Mesenchymal stem cell (in vitro differentiated cells and primary cell): ENCODE measurements around the gene TMEM121.

ENCODE experiments used
- DNase-seq: peaks from one replicate; pipeline ENCODE4 v3.0.0-alpha.2; 2013
- H2AFZ ChIP-seq: one replicate; pipeline ENCODE4 v1.6.1; 2013; ENCODE audit warnings: low read depth, mild to moderate bottlenecking, control low read depth, inconsistent platforms, low read length, moderate library complexity
- H2AK5ac ChIP-seq: 2 replicates; pipeline ENCODE4 v1.6.1; 2013; ENCODE audit warnings: low read length, moderate library complexity, mild to moderate bottlenecking, inconsistent platforms; ENCODE audit not compliant: severe bottlenecking
- H2BK120ac ChIP-seq: one replicate; pipeline ENCODE4 v1.6.1; 2013; ENCODE audit warnings: low read depth, mild to moderate bottlenecking, inconsistent platforms, low read length, moderate library complexity
- H2BK12ac ChIP-seq, 2 experiments: one replicate each; pipeline ENCODE4 v1.6.1; 2013; ENCODE audit warnings: inconsistent platforms in 2 of 2, low read length in 2 of 2, mild to moderate bottlenecking in 2 of 2, moderate library complexity in 2 of 2, control low read depth in 1 of 2
- H2BK15ac ChIP-seq: one replicate; pipeline ENCODE4 v1.6.1; 2013; ENCODE audit warnings: mild to moderate bottlenecking, low read depth, inconsistent platforms; ENCODE audit not compliant: poor library complexity, severe bottlenecking
- H2BK5ac ChIP-seq: 2 replicates; pipeline ENCODE4 v1.6.1; 2013; ENCODE audit warnings: low read depth, mild to moderate bottlenecking, low read length, control low read depth, inconsistent platforms; ENCODE audit not compliant: poor library complexity, severe bottlenecking
- H3K14ac ChIP-seq, 2 experiments: one replicate each; pipeline ENCODE4 v1.6.1; 2013; ENCODE audit warnings: inconsistent platforms in 2 of 2, low read length in 2 of 2, control low read depth in 1 of 2, mild to moderate bottlenecking in 1 of 2, moderate library complexity in 1 of 2
- H3K18ac ChIP-seq, 2 experiments: one replicate each; pipeline ENCODE4 v1.6.1; 2013; ENCODE audit warnings: inconsistent platforms in 2 of 2, low read length in 2 of 2, control low read depth in 1 of 2, low read depth in 1 of 2, mild to moderate bottlenecking in 1 of 2
- H3K23ac ChIP-seq, 2 experiments: one replicate each; pipeline ENCODE4 v1.6.1; 2013; ENCODE audit warnings: inconsistent platforms in 2 of 2, low read length in 2 of 2, mild to moderate bottlenecking in 2 of 2, moderate library complexity in 2 of 2, control low read depth in 1 of 2
- H3K27ac ChIP-seq: 2 replicates; pipeline ENCODE4 v1.5.1; 2013; ENCODE audit warnings: mild to moderate bottlenecking, moderate library complexity, low read length, control low read depth, inconsistent platforms; ENCODE audit not compliant: poor library complexity, severe bottlenecking
- H3K27me3 ChIP-seq, 2 experiments: 2 replicates each; pipeline versions ENCODE4 v1.6.1 to v1.7.0; 2013; ENCODE audit warnings: low read length in 2 of 2, mild to moderate bottlenecking in 2 of 2, moderate library complexity in 2 of 2, control low read depth in 1 of 2, inconsistent platforms in 1 of 2; ENCODE audit not compliant: control insufficient read depth in 1 of 2, insufficient read depth in 1 of 2
- H3K36me3 ChIP-seq, 2 experiments: 2 replicates each; pipeline versions ENCODE4 v1.6.1 to v1.7.0; 2013; ENCODE audit warnings: low read length in 2 of 2, control low read depth in 1 of 2, inconsistent platforms in 1 of 2, low read depth in 1 of 2, mild to moderate bottlenecking in 1 of 2; ENCODE audit not compliant: insufficient read depth in 2 of 2, control insufficient read depth in 1 of 2
- H3K4ac ChIP-seq, 2 experiments: one replicate each; pipeline ENCODE4 v1.6.1; 2013; ENCODE audit warnings: inconsistent platforms in 2 of 2, low read length in 2 of 2, mild to moderate bottlenecking in 2 of 2, moderate library complexity in 2 of 2, control low read depth in 1 of 2, low read depth in 1 of 2
- H3K4me1 ChIP-seq: 2 replicates; pipeline ENCODE4 v1.6.1; 2013; ENCODE audit warnings: low read depth, low read length, control low read depth; ENCODE audit not compliant: control insufficient read depth, insufficient read depth
- H3K4me2 ChIP-seq: 2 replicates; pipeline ENCODE4 v1.6.1; 2013; ENCODE audit warnings: low read length, mild to moderate bottlenecking, inconsistent platforms; ENCODE audit not compliant: poor library complexity, severe bottlenecking
- H3K4me3 ChIP-seq, 2 experiments: 2 replicates each; pipeline versions ENCODE4 v1.5.1 to v1.7.0; 2013; ENCODE audit warnings: low read length in 2 of 2, mild to moderate bottlenecking in 2 of 2, control low read depth in 1 of 2, low read depth in 1 of 2; ENCODE audit not compliant: insufficient read depth in 1 of 2
- H3K79me1 ChIP-seq: replicated peaks from 2 replicates; pipeline ENCODE4 v1.6.1; 2013; ENCODE audit warnings: mild to moderate bottlenecking, control low read depth, low read length, inconsistent platforms; ENCODE audit not compliant: poor library complexity, severe bottlenecking
- H3K9ac ChIP-seq: 2 replicates; pipeline ENCODE4 v1.7.0; 2013; ENCODE audit warnings: mild to moderate bottlenecking, low read length, moderate library complexity
- H3K9me3 ChIP-seq: 2 replicates; pipeline ENCODE4 v1.7.0; 2013; ENCODE audit warnings: mild to moderate bottlenecking, low read length; ENCODE audit not compliant: control insufficient read depth
- H4K8ac ChIP-seq: one replicate; pipeline ENCODE4 v1.6.1; 2013; ENCODE audit warnings: inconsistent platforms, mild to moderate bottlenecking, low read length, moderate library complexity
- H4K91ac ChIP-seq: one replicate; pipeline ENCODE4 v1.6.1; 2013; ENCODE audit warnings: mild to moderate bottlenecking, low read length, inconsistent platforms
- WGBS: methylation state at CpG from one replicate; pipeline ENCODE4 v1.1.7; 2013; ENCODE audit warnings: mixed read lengths; 5-methylcytosine and 5-hydroxymethylcytosine counted together

Gene TMEM121

GRCh38 chr14:105494606-105494929 is 31.8 kb upstream of the TMEM121 start:
- Histone ChIP-seq H3K9me3 (no peaks in the 10 kb centered on the region), H3K14ac (no peak overlapping the region), H4K91ac (no peak overlapping the region), H2BK5ac (no peak overlapping the region), H3K27me3 (no peaks in the 10 kb centered on the region), H3K18ac (no peak overlapping the region), H2BK15ac (no peak overlapping the region), H2BK12ac (no peak overlapping the region), H3K4me2 (no peak overlapping the region), H2BK120ac (no peak overlapping the region), H2AK5ac (no peak overlapping the region), H3K23ac (no peak overlapping the region), H3K4me3 (no peak overlapping the region), H3K27ac (no peak overlapping the region), H2AFZ (no peak overlapping the region), H4K8ac (no peak overlapping the region), H3K4me1 (peaks cover 16% of the 10 kb centered on the region), H3K36me3 (peaks cover 0 to 18% of the 10 kb centered on the region in 2 experiments), H3K4ac (no peak overlapping the region), H3K79me1 (peaks cover 1% of the 10 kb centered on the region), H3K9ac (no peak overlapping the region)
- DNase-seq = no peak
- WGBS = 97% methylated on average over 6 of the region's 6 CpGs

GRCh38 chr14:105495101-105495989 is 31.0 kb upstream of the TMEM121 start:
- Histone ChIP-seq H3K4me3 (no peak overlapping the region), H4K91ac (no peak overlapping the region), H3K9ac (no peak overlapping the region), H3K14ac (no peak overlapping the region), H4K8ac (no peak overlapping the region), H3K9me3 (no peaks in the 10 kb centered on the region), H2BK15ac (no peak overlapping the region), H3K4ac (no peak overlapping the region), H3K27ac (no peak overlapping the region), H3K79me1 (peaks cover 1% of the 10 kb centered on the region), H2AK5ac (no peak overlapping the region), H3K27me3 (no peaks in the 10 kb centered on the region), H2BK5ac (no peak overlapping the region), H2BK12ac (no peak overlapping the region), H3K36me3 (peaks cover 0 to 18% of the 10 kb centered on the region in 2 experiments), H3K23ac (no peak overlapping the region), H3K4me2 (no peak overlapping the region), H2AFZ (no peak overlapping the region), H3K4me1 (peaks cover 9% of the 10 kb centered on the region), H2BK120ac (no peak overlapping the region), H3K18ac (no peak overlapping the region)
- DNase-seq = no peak
- 93% methylated on average over 18 of the region's 18 CpGs for WGBS

- H3K27me3 ChIP-seq = no peaks in the 10 kb centered on the region
- H3K9ac ChIP-seq = no peak overlapping the region
- H3K27ac ChIP-seq = no peak overlapping the region
- no peak overlapping the region for H3K4me3 ChIP-seq
- DNase-seq = no peak
- no peak overlapping the region for H4K91ac ChIP-seq
- peaks cover 1% of the 10 kb centered on the region for H3K79me1 ChIP-seq
- H2BK12ac ChIP-seq = no peak overlapping the region
- no peak overlapping the region for H3K14ac ChIP-seq
- H2BK15ac ChIP-seq = no peak overlapping the region
- no peak overlapping the region for H3K4me2 ChIP-seq
- peaks cover 0 to 18% of the 10 kb centered on the region in 2 experiments for H3K36me3 ChIP-seq
- no peak overlapping the region for H2BK120ac ChIP-seq
- peaks cover 5% of the 10 kb centered on the region for H3K4me1 ChIP-seq
- H3K23ac ChIP-seq = no peak overlapping the region
- no peak overlapping the region for H2AK5ac ChIP-seq
- no peak overlapping the region for H3K18ac ChIP-seq
- no peak overlapping the region for H2AFZ ChIP-seq
- H3K4ac ChIP-seq = no peak overlapping the region
- 87% methylated on average over 14 of the region's 18 CpGs for whole genome bisulfite sequencing
- no peak overlapping the region for H2BK5ac ChIP-seq
- H4K8ac ChIP-seq = no peak overlapping the region
- H3K9me3 ChIP-seq = no peaks in the 10 kb centered on the region
Measured at GRCh38 chr14:105495990-105496830, 30.2 kb upstream of the TMEM121 start.
